GM21619 (cell line): Measurements from ENCODE around the gene IKBIP.
"Not testable (repeated sequence)": the region's sequence is repeated elsewhere in the genome, so short reads cannot be mapped to it uniquely, and the experiment has no call there.

Experiments used
- ATAC-seq: cut with Tn5 transposase; IDR thresholded peaks from one replicate; pipeline ENCODE4 v1.9.1; 2021; ENCODE audit not compliant: unreplicated experiment

The IKBIP gene

GRCh38 chr12:98578821-98579220 lies 65.8 kb downstream of the IKBIP start:
- no peak for ATAC-seq

- ATAC-seq: no peak
Observed at GRCh38 chr12:98578392-98578791, 66.2 kb downstream of the IKBIP start.

GRCh38 chr12:98576795-98577194 lies 67.8 kb downstream of the IKBIP start:
- ATAC-seq: not testable (repeated sequence)

GRCh38 chr12:98575013-98575412 lies 69.6 kb downstream of the IKBIP start:
- no peak for ATAC-seq
